ENCODE results near the gene GH2.

GH2 gene

GRCh38 chr17:63831505-63831904 is 50.2 kb downstream of the GH2 start:
- TF ChIP-seq RAD21 (IDR thresholded peaks at IDR 0.05; ENCODE audit: low read depth): no peak
- no peak for TF ChIP-seq TAF1 (IDR thresholded peaks at IDR 0.05; ENCODE audit: low read depth)

- TF ChIP-seq CREB1 (IDR thresholded peaks at IDR 0.05; ENCODE audit: low read depth) (no peak), TEAD4 (IDR thresholded peaks at IDR 0.05) (no peak), CEBPB (IDR thresholded peaks at IDR 0.05) (no peak), TCF12 (IDR thresholded peaks at IDR 0.05; ENCODE audit: low read depth) (no peak), EP300 (IDR thresholded peaks at IDR 0.05; ENCODE audit: borderline replicate concordance) (no peak), YY1 (IDR thresholded peaks at IDR 0.05; ENCODE audit: low read depth) (no peak), EGR1 (IDR thresholded peaks at IDR 0.05) (no peak), NFIC (IDR thresholded peaks at IDR 0.05) (no peak), FOXM1 (IDR thresholded peaks at IDR 0.05; ENCODE audit: borderline replicate concordance, low read depth) (no peak)
- TF ChIP-seq, protein P1, sequence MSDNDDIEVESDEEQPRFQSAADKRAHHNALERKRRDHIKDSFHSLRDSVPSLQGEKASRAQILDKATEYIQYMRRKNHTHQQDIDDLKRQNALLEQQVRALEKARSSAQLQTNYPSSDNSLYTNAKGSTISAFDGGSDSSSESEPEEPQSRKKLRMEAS (IDR thresholded peaks at IDR 0.05): no peak
- TF ChIP-seq, protein P2, sequence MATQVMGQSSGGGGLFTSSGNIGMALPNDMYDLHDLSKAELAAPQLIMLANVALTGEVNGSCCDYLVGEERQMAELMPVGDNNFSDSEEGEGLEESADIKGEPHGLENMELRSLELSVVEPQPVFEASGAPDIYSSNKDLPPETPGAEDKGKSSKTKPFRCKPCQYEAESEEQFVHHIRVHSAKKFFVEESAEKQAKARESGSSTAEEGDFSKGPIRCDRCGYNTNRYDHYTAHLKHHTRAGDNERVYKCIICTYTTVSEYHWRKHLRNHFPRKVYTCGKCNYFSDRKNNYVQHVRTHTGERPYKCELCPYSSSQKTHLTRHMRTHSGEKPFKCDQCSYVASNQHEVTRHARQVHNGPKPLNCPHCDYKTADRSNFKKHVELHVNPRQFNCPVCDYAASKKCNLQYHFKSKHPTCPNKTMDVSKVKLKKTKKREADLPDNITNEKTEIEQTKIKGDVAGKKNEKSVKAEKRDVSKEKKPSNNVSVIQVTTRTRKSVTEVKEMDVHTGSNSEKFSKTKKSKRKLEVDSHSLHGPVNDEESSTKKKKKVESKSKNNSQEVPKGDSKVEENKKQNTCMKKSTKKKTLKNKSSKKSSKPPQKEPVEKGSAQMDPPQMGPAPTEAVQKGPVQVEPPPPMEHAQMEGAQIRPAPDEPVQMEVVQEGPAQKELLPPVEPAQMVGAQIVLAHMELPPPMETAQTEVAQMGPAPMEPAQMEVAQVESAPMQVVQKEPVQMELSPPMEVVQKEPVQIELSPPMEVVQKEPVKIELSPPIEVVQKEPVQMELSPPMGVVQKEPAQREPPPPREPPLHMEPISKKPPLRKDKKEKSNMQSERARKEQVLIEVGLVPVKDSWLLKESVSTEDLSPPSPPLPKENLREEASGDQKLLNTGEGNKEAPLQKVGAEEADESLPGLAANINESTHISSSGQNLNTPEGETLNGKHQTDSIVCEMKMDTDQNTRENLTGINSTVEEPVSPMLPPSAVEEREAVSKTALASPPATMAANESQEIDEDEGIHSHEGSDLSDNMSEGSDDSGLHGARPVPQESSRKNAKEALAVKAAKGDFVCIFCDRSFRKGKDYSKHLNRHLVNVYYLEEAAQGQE (IDR thresholded peaks at IDR 0.05; ENCODE audit: low read depth): no peak
Measured at GRCh38 chr17:63830904-63831491, 50.7 kb downstream of the GH2 start.

DNA sequence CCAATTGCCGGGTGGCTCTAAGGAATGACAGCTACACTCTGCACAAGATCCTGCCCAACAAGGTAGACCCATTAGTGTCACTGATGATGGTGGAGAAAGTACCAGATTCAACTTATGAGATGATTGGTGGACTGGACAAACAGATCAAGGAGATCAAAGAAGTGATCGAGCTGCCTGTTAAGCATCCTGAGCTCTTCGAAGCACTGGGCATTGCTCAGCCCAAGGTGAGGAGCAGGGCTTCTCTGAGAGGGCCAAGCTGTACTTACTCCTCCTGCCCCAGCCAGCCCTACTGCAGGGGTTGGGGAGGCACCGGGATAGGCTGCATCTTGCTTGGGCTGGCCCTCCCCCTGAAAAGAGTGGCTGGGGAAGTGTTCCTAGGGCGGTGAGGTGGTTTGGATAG is 51.5 kb downstream of the GH2 start:
- TF ChIP-seq NFIC (IDR thresholded peaks at IDR 0.05): no peak
- TF ChIP-seq, protein P3, sequence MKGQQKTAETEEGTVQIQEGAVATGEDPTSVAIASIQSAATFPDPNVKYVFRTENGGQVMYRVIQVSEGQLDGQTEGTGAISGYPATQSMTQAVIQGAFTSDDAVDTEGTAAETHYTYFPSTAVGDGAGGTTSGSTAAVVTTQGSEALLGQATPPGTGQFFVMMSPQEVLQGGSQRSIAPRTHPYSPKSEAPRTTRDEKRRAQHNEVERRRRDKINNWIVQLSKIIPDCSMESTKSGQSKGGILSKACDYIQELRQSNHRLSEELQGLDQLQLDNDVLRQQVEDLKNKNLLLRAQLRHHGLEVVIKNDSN (IDR thresholded peaks at IDR 0.05): no peak
- TF ChIP-seq CEBPB (IDR thresholded peaks at IDR 0.05): no peak
- TF ChIP-seq ZBTB7A (IDR thresholded peaks at IDR 0.05; ENCODE audit: low read depth): no peak
- TF ChIP-seq, protein P1 (IDR thresholded peaks at IDR 0.05): no peak
- no peak for TF ChIP-seq EGR1 (IDR thresholded peaks at IDR 0.05)
- TF ChIP-seq TAF1 (IDR thresholded peaks at IDR 0.05; ENCODE audit: low read depth): no peak
- TF ChIP-seq RAD21 (IDR thresholded peaks at IDR 0.05; ENCODE audit: low read depth): no peak
- TF ChIP-seq, protein P2 (IDR thresholded peaks at IDR 0.05; ENCODE audit: low read depth): no peak
- no peak for TF ChIP-seq FOXM1 (IDR thresholded peaks at IDR 0.05; ENCODE audit: borderline replicate concordance, low read depth)
- no peak for TF ChIP-seq TCF12 (IDR thresholded peaks at IDR 0.05; ENCODE audit: low read depth)
- no peak for TF ChIP-seq EP300 (IDR thresholded peaks at IDR 0.05; ENCODE audit: borderline replicate concordance)
- no peak for TF ChIP-seq YY1 (IDR thresholded peaks at IDR 0.05; ENCODE audit: low read depth)

Measured in Ishikawa (cell line).